H1 (cell line): ENCODE data around the gene NEGR1.

ENCODE experiments used
- CTCF ChIP-seq, 3 experiments: IDR thresholded peaks; 1 replicate in 2 of 3; 2 replicates in 1 of 3; pipeline versions ENCODE4 v1.5.1 to v1.6.1; 2011; ENCODE audit warnings: low read length in 3 of 3, mild to moderate bottlenecking in 3 of 3, inconsistent platforms in 2 of 3, low read depth in 1 of 3, moderate library complexity in 1 of 3; ENCODE audit not compliant: insufficient read depth in 1 of 3; ENCODE audit errors: control extremely low read depth in 1 of 3
- EZH2 ChIP-seq: fragments of 200-600 bp; sonication (generic); IDR thresholded peaks from 2 replicates; pipeline ENCODE4 v1.7.1; 2012; ENCODE audit warnings: low read depth, mild to moderate bottlenecking, moderate library complexity, low read length, inconsistent platforms; ENCODE audit not compliant: severe bottlenecking
- SIRT6 ChIP-seq: IDR thresholded peaks from one replicate; pipeline ENCODE4 v1.7.1; 2012; ENCODE audit warnings: low read length, inconsistent platforms
- SP4 ChIP-seq: IDR thresholded peaks from 2 replicates; pipeline ENCODE4 v1.6.1; 2012; ENCODE audit warnings: low read length, inconsistent platforms

GRCh38 chr1:72283307-72284083, 1.2 kb upstream of the NEGR1 start:
- TF ChIP-seq CTCF (IDR thresholded peaks at IDR 0.05; ENCODE audit: control extremely low read depth in 1 of 3, insufficient read depth in 1 of 3, low read depth in 1 of 3, low read length in 3 of 3), result no peak
- TF ChIP-seq SIRT6, result no peak
- no peak for TF ChIP-seq EZH2
- no peak for TF ChIP-seq SP4
